ENCODE results near the gene TKT. TPM values are rescaled to one million over a fixed set of nuclear protein-coding genes. Genes with fewer than 3 reads are reported as not detected.
A peak's percentile ranks its signal among the peaks of the same experiment; 100 is the strongest.

Gene TKT
- total RNA-seq, 1 experiment from 2014 or later, result 650 TPM

GRCh38 chr3:53194210-53195065 is 61.4 kb downstream of the TKT start:
- Mint-ChIP-seq H3K9me3 (no peaks in the 10 kb centered on the region), H3K27ac (peak overlapping the region in 1 of 3 experiments; percentile 18; a peak in 1 of 7 replicates), H3K4me1 (peaks cover 17 to 31% of the 10 kb centered on the region in 2 experiments), H3K4me3 (no peak overlapping the region), H3K36me3 (ENCODE audit: insufficient read depth in 1 of 3, low read depth in 3 of 3) (peaks cover 2 to 18% (median 10%) of the 10 kb centered on the region in 3 experiments; a peak in 6 of 7 replicates), H3K27me3 (ENCODE audit: low read depth) (peaks cover 4% of the 10 kb centered on the region)
- H4K91ac ChIP-seq (ENCODE audit: insufficient read length, low read depth, low read length), result no peak overlapping the region
- H3K27me3 ChIP-seq (ENCODE audit: insufficient read depth, low read length), result no peaks in the 10 kb centered on the region
- no peak overlapping the region for H2BK20ac ChIP-seq (ENCODE audit: low read depth, low read length, poor library complexity, severe bottlenecking)
- WGBS (ENCODE audit: extremely low coverage, insufficient read length, low lambda C conversion rate), result no CpG with 5 or more reads among the region's 14 CpGs
- H2BK120ac ChIP-seq (ENCODE audit: low read depth, low read length, poor library complexity, severe bottlenecking), result no peak overlapping the region
- H3K18ac ChIP-seq (ENCODE audit: insufficient read length, low read depth, low read length), result no peak overlapping the region
- H3K79me2 ChIP-seq (ENCODE audit: insufficient read depth, low read length), result no peaks in the 10 kb centered on the region
- H2BK5ac ChIP-seq (ENCODE audit: insufficient read length, low read length), result no peak overlapping the region
- no peak overlapping the region for H3K4ac ChIP-seq (ENCODE audit: low read depth, low read length)
- H3T11ph ChIP-seq (ENCODE audit: low read length), result no peak overlapping the region
- H2AFZ ChIP-seq (ENCODE audit: low read length), result no peak overlapping the region
- H4K8ac ChIP-seq (replicated peaks; ENCODE audit: insufficient read length, low read depth, low read length), result no peak overlapping the region
- no peak overlapping the region for H2BK15ac ChIP-seq (ENCODE audit: low read depth, low read length)
- no peaks in the 10 kb centered on the region for H4K20me1 ChIP-seq (ENCODE audit: control insufficient read depth, insufficient read depth, insufficient read length)
- peak; percentile 61 for DNase-seq
- H2AK5ac ChIP-seq (ENCODE audit: insufficient read length, low read length), result no peak overlapping the region
- no peak overlapping the region for H4K5ac ChIP-seq (ENCODE audit: insufficient read length, low read depth, low read length)
- no peak overlapping the region for H2BK12ac ChIP-seq (ENCODE audit: insufficient read length, low read depth, low read length)
- H3K9me3 ChIP-seq (ENCODE audit: control insufficient read depth, low read depth, low read length), result no peaks in the 10 kb centered on the region
- no peaks in the 10 kb centered on the region for H3K23me2 ChIP-seq (ENCODE audit: insufficient read length, low read depth, low read length, poor library complexity, severe bottlenecking)
- H3K27ac ChIP-seq (ENCODE audit: insufficient read length, low read depth, low read length), result no peak overlapping the region
- H3K4me1 ChIP-seq (ENCODE audit: insufficient read depth, low read length), result no peaks in the 10 kb centered on the region; the same call in 1 of the 2 replicates
- no peak overlapping the region for H3K56ac ChIP-seq (ENCODE audit: insufficient read length, low read depth, low read length)
- no peak overlapping the region for H3K14ac ChIP-seq (ENCODE audit: insufficient read depth, low read length)
- TF ChIP-seq CTCF (conservative IDR thresholded peaks at IDR 0.05), result no peak
- no peak overlapping the region for H3K23ac ChIP-seq (ENCODE audit: insufficient read length, low read depth, low read length)
- no peak overlapping the region for H3K4me2 ChIP-seq (ENCODE audit: insufficient read depth, insufficient read length, low read length)
- H3K9ac ChIP-seq (ENCODE audit: extremely low read depth, insufficient read length, low read length), result no peak overlapping the region
- no peaks in the 10 kb centered on the region for H3K79me1 ChIP-seq (ENCODE audit: insufficient read depth, low read depth, low read length, poor library complexity, severe bottlenecking)
